IMR-90 (cell line): Measurements from ENCODE around the gene SLC9A1. TPM values are rescaled to one million over a fixed set of nuclear protein-coding genes. Genes with fewer than 3 reads are reported as not detected.

Source experiments
- ATAC-seq: fragments of 200-7000 bp; cut with Tn5 transposase; 2 replicates; pipeline ENCODE4 v1.9.1; 2020; ENCODE audit warnings: low read depth, mild to moderate bottlenecking, moderate library complexity
- BruUV-seq: library from RNA; stranded (reverse); fragments of 400-500 nt; replicated peaks from 2 replicates; lab custom pipeline; 2021; lab: Mats Ljungman, UMichigan
- CTCF ChIA-PET: fragments of 300-600 bp; formaldehyde crosslinking; extraction: SDS; loops from one replicate; lab custom pipeline; 2021; ENCODE audit warnings: antibody characterized with exemption; lab: Yijun Ruan, JAX
- POLR2A ChIA-PET: fragments of 300-600 bp; sonication (Branson Sonifier 250); formaldehyde crosslinking; loops from one replicate; lab custom pipeline; 2022; ENCODE audit warnings: antibody characterized with exemption; ENCODE audit not compliant: unreplicated experiment; lab: Charles Lee
- DNase-seq: peaks from one replicate; pipeline ENCODE4 v3.0.0; 2013
- H2AFZ ChIP-seq: replicated peaks from 2 replicates; pipeline ENCODE3; 2013; ENCODE audit warnings: low read length, mild to moderate bottlenecking; ENCODE audit not compliant: poor library complexity
- H2AK5ac ChIP-seq: 2 replicates; pipeline ENCODE4 v1.6.1; 2013; ENCODE audit warnings: low read depth, low read length, inconsistent platforms
- H2AK9ac ChIP-seq: replicated peaks from 2 replicates; pipeline ENCODE3; 2013; ENCODE audit warnings: mild to moderate bottlenecking, low read depth, low read length, moderate library complexity; ENCODE audit not compliant: poor library complexity
- H2BK120ac ChIP-seq: 2 replicates; pipeline ENCODE4 v1.6.1; 2013; ENCODE audit warnings: low read depth, low read length, inconsistent platforms
- H2BK15ac ChIP-seq: 3 replicates; pipeline ENCODE4 v1.6.1; 2013; ENCODE audit warnings: low read depth, low read length, inconsistent platforms
- H2BK20ac ChIP-seq: 2 replicates; pipeline ENCODE4 v1.6.1; 2013; ENCODE audit warnings: low read depth, mild to moderate bottlenecking, inconsistent platforms, low read length, moderate library complexity
- H2BK5ac ChIP-seq: 2 replicates; pipeline ENCODE4 v1.6.1; 2013; ENCODE audit warnings: mild to moderate bottlenecking, low read depth, low read length, inconsistent platforms; ENCODE audit not compliant: poor library complexity, severe bottlenecking
- H3K14ac ChIP-seq: replicated peaks from 2 replicates; pipeline ENCODE4 v1.6.1; 2013; ENCODE audit warnings: low read depth, low read length, inconsistent platforms
- H3K18ac ChIP-seq: 2 replicates; pipeline ENCODE4 v1.6.1; 2013; ENCODE audit warnings: low read depth, low read length, control low read depth
- H3K23ac ChIP-seq: 2 replicates; pipeline ENCODE4 v1.6.1; 2013; ENCODE audit warnings: low read depth, low read length, inconsistent platforms
- H3K27ac ChIP-seq: 2 replicates; pipeline ENCODE4 v1.5.1; 2013; ENCODE audit warnings: mild to moderate bottlenecking, control low read depth, low read length; ENCODE audit not compliant: insufficient read depth
- H3K27me3 ChIP-seq: 2 replicates; pipeline ENCODE4 v1.6.1; 2013; ENCODE audit warnings: low read length; ENCODE audit not compliant: control insufficient read depth, insufficient read depth
- H3K36me3 ChIP-seq: 2 replicates; pipeline ENCODE4 v1.6.1; 2013; ENCODE audit warnings: low read length, mixed read lengths; ENCODE audit not compliant: control insufficient read depth, insufficient read depth
- H3K4ac ChIP-seq: 2 replicates; pipeline ENCODE4 v1.6.1; 2013; ENCODE audit warnings: low read depth, low read length, inconsistent platforms
- H3K4me1 ChIP-seq: 2 replicates; pipeline ENCODE4 v1.6.1; 2013; ENCODE audit warnings: low read length, mixed read lengths; ENCODE audit not compliant: control insufficient read depth, insufficient read depth
- H3K4me2 ChIP-seq: 2 replicates; pipeline ENCODE4 v1.6.1; 2013; ENCODE audit warnings: low read depth, mild to moderate bottlenecking, control low read depth, low read length, moderate library complexity
- H3K4me3 ChIP-seq: 2 replicates; pipeline ENCODE4 v1.5.1; 2013; ENCODE audit warnings: low read depth, mild to moderate bottlenecking, control low read depth, low read length, moderate library complexity; ENCODE audit not compliant: insufficient read depth
- H3K56ac ChIP-seq: 2 replicates; pipeline ENCODE4 v1.6.1; 2013; ENCODE audit warnings: low read length, inconsistent platforms; ENCODE audit not compliant: insufficient read depth; ENCODE audit errors: extremely low read depth
- H3K79me1 ChIP-seq, 2 experiments: 2 replicates each; pipeline ENCODE4 v1.6.1; 2013; ENCODE audit warnings: low read length in 2 of 2, inconsistent platforms in 1 of 2, low read depth in 1 of 2
- H3K9ac ChIP-seq: 2 replicates; pipeline ENCODE4 v1.6.1; 2013; ENCODE audit warnings: low read depth, low read length, control low read depth
- H3K9me1 ChIP-seq: 2 replicates; pipeline ENCODE4 v1.6.1; 2013; ENCODE audit warnings: low read length, inconsistent platforms; ENCODE audit not compliant: insufficient read depth
- H3K9me3 ChIP-seq: 2 replicates; pipeline ENCODE4 v1.6.1; 2013; ENCODE audit warnings: low read length; ENCODE audit not compliant: control insufficient read depth, insufficient read depth
- H4K20me1 ChIP-seq: 2 replicates; pipeline ENCODE4 v1.6.1; 2013; ENCODE audit warnings: low read length, inconsistent platforms; ENCODE audit not compliant: insufficient read depth
- H4K5ac ChIP-seq: 2 replicates; pipeline ENCODE4 v1.6.1; 2013; ENCODE audit warnings: mild to moderate bottlenecking, low read depth, low read length, control low read depth
- H4K8ac ChIP-seq, 2 experiments: 2 replicates each; pipeline ENCODE4 v1.6.1; 2013; ENCODE audit warnings: low read depth in 2 of 2, low read length in 2 of 2, control low read depth in 1 of 2, inconsistent platforms in 1 of 2
- H4K91ac ChIP-seq: 2 replicates; pipeline ENCODE4 v1.6.1; 2013; ENCODE audit warnings: low read depth, low read length, inconsistent platforms; ENCODE audit not compliant: insufficient read depth
- MAFK ChIP-seq: IDR thresholded peaks from 2 replicates; pipeline ENCODE4 v1.6.1; 2012; ENCODE audit warnings: low read depth, low read length, improper control_type of control experiment
- MAZ ChIP-seq: IDR thresholded peaks from 2 replicates; pipeline ENCODE4 v1.6.1; 2012; ENCODE audit warnings: low read depth, mild to moderate bottlenecking, low read length, improper control_type of control experiment, moderate library complexity, borderline replicate concordance
- MXI1 ChIP-seq: IDR thresholded peaks from 2 replicates; pipeline ENCODE4 v1.6.1; 2012; ENCODE audit warnings: low read depth, mild to moderate bottlenecking, low read length, moderate library complexity, borderline replicate concordance
- POLR2A ChIP-seq: IDR thresholded peaks from 2 replicates; pipeline ENCODE4 v1.6.1; 2012; ENCODE audit warnings: mild to moderate bottlenecking, low read depth, low read length
- RAD21 ChIP-seq: IDR thresholded peaks from 2 replicates; pipeline ENCODE4 v1.6.1; 2012; ENCODE audit warnings: low read length, improper control_type of control experiment
- RCOR1 ChIP-seq: IDR thresholded peaks from 2 replicates; pipeline ENCODE4 v1.6.1; 2012; ENCODE audit warnings: mild to moderate bottlenecking, low read length, improper control_type of control experiment; ENCODE audit not compliant: insufficient replicate concordance
- RFX5 ChIP-seq: IDR thresholded peaks from 2 replicates; pipeline ENCODE4 v1.8.0; 2012; ENCODE audit warnings: low read depth, mild to moderate bottlenecking, low read length, moderate library complexity
- USF2 ChIP-seq: fragments of 150-350 bp; IDR thresholded peaks from 2 replicates; pipeline ENCODE4 v1.6.1; 2017; ENCODE audit warnings: mild to moderate bottlenecking, antibody characterized with exemption, low read length, low read depth
- WGBS, 2 experiments: methylation state at CpG; one replicate each; pipeline versions ENCODE4 v1.1.5 to v1.1.7; 2013; ENCODE audit warnings: missing lambda C conversion rate in 2 of 2; ENCODE audit not compliant: insufficient read length in 1 of 2; ENCODE audit errors: extremely low coverage in 2 of 2; 5-methylcytosine and 5-hydroxymethylcytosine counted together
- dilution Hi-C: fragments of 300-500 bp; cut with HindIII; formaldehyde crosslinking; loops from one replicate; pipeline ENCODE4 v1.14.3; 2018; ENCODE audit warnings: low sequenced_read_pairs; ENCODE audit not compliant: unreplicated experiment
- in situ Hi-C: fragments of 300-500 bp; cut with MboI; formaldehyde crosslinking; loops from 3 replicates; pipeline ENCODE4 v1.14.3; 2019; ENCODE audit warnings: low sequenced_read_pairs, inconsistent platforms, mixed read lengths
- intact Hi-C: fragments of 100-400 bp; cut with micrococcal nuclease; formaldehyde crosslinking; loops from 2 replicates; pipeline ENCODE4 v1.10.0; 2022
- polyA plus RNA-seq, 3 experiments: library from polyadenylated mRNA; depleted of rRNA; stranded (reverse); fragments of >200 nt; gene quantifications; 2 replicates each; pipeline ENCODE4 v1.2.3, GENCODE V29; 2012; ENCODE audit warnings: low replicate concordance in 1 of 3
- total RNA-seq: library from RNA; depleted of rRNA; stranded (reverse); fragments of >200 nt; gene quantifications from 2 replicates; pipeline ENCODE4 v1.2.3, GENCODE V29; 2012
- TF ChIP-seq, protein P1 (sequence below): conservative IDR thresholded peaks from 2 replicates; pipeline ENCODE4 v1.5.1; 2012; ENCODE audit warnings: mild to moderate bottlenecking, low read depth, low read length, improper control_type of control experiment

SLC9A1 gene
- total and polyA plus RNA-seq, 2 of the 4 experiments (the other 2 are of a cell fraction): 2.0 to 21.2 TPM

- Histone ChIP-seq H3K4me1 (peaks cover 14% of the 10 kb centered on the region), H3K36me3 (peaks cover 12% of the 10 kb centered on the region), H2BK120ac (no peak overlapping the region), H2AK5ac (no peak overlapping the region), H3K23ac (no peak overlapping the region), H4K8ac (no peak overlapping the region), H2AK9ac (peak overlapping the region; percentile 5), H3K79me1 (peaks cover 2 to 6% of the 10 kb centered on the region in 2 experiments; a peak in 2 of 4 replicates), H3K14ac (no peak overlapping the region), H4K20me1 (no peaks in the 10 kb centered on the region), H3K27ac (no peak overlapping the region), H3K9me3 (no peaks in the 10 kb centered on the region), H2BK5ac (no peak overlapping the region), H3K56ac (no peak overlapping the region), H2BK15ac (no peak overlapping the region), H3K4ac (no peak overlapping the region), H3K4me2 (no peak overlapping the region), H4K91ac (no peak overlapping the region), H2BK20ac (no peak overlapping the region), H4K5ac (no peak overlapping the region), H3K18ac (no peak overlapping the region), H3K9me1 (0 out of 2 replicates have a peak, but pooled peaks cover 7% of the 10 kb centered on the region), H2AFZ (peak overlapping the region; percentile 41), H3K27me3 (no peaks in the 10 kb centered on the region), H3K4me3 (no peak overlapping the region), H3K9ac (no peak overlapping the region)
- TF ChIP-seq, protein P1, sequence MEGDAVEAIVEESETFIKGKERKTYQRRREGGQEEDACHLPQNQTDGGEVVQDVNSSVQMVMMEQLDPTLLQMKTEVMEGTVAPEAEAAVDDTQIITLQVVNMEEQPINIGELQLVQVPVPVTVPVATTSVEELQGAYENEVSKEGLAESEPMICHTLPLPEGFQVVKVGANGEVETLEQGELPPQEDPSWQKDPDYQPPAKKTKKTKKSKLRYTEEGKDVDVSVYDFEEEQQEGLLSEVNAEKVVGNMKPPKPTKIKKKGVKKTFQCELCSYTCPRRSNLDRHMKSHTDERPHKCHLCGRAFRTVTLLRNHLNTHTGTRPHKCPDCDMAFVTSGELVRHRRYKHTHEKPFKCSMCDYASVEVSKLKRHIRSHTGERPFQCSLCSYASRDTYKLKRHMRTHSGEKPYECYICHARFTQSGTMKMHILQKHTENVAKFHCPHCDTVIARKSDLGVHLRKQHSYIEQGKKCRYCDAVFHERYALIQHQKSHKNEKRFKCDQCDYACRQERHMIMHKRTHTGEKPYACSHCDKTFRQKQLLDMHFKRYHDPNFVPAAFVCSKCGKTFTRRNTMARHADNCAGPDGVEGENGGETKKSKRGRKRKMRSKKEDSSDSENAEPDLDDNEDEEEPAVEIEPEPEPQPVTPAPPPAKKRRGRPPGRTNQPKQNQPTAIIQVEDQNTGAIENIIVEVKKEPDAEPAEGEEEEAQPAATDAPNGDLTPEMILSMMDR: no peak
- TF ChIP-seq RCOR1 (no peak), RFX5 (no peak), MAZ (no peak), RAD21 (no peak), MAFK (no peak), USF2 (no peak), POLR2A (no peak), MXI1 (no peak)
- POLR2A ChIA-PET: no interaction called here
- ATAC-seq (no peak), DNase-seq (no peak)
- dilution Hi-C loops (no loop called here), intact Hi-C loops (loop anchor here (5.0 kb wide), 1 partner anchor 289 kb away; the partner anchor contains the start of gene GPR3), in situ Hi-C loops (loop anchor here (5.0 to 10.0 kb wide), 2 partner anchors 179 to 291 kb away; partner anchors contain the start of gene GPR3)
- CTCF ChIA-PET: no interaction called here
- WGBS, 2 experiments: 83% methylated on average over 2 of the region's 4 CpGs; no CpG with 5 or more reads in 1 of the 2 experiments
- BruUV-seq: no TSS peak
These were observed 51.4 kb downstream of the SLC9A1 start for GRCh38 chr1:27103498-27103897.
